ENCODE data around the gene PPP4R4. TPM values are rescaled to one million over a fixed set of nuclear protein-coding genes. Genes with fewer than 3 reads are reported as not detected.

PPP4R4 gene
- total RNA-seq, 1 donor from 2014 or later, result 0.18 TPM

GRCh38 chr14:94129758-94130414 is 44.2 kb upstream of the PPP4R4 start:
- DNase-seq (ENCODE audit: low spot score), result no peak
- Mint-ChIP-seq H3K27me3 (ENCODE audit: unreplicated experiment) (peaks cover 3% of the 10 kb centered on the region), H3K36me3 (ENCODE audit: low read depth, unreplicated experiment) (no peaks in the 10 kb centered on the region), H3K9me3 (ENCODE audit: unreplicated experiment) (no peaks in the 10 kb centered on the region), H3K27ac (ENCODE audit: unreplicated experiment) (peak overlapping the region; percentile 46), H3K4me1 (ENCODE audit: unreplicated experiment) (peaks cover 8% of the 10 kb centered on the region), H3K4me3 (ENCODE audit: unreplicated experiment) (peak overlapping the region; percentile 93)
- TF ChIP-seq CTCF (IDR thresholded peaks at IDR 0.05; ENCODE audit: unreplicated experiment), result no peak

GRCh38 chr14:94132285-94132887 is 41.7 kb upstream of the PPP4R4 start:
- H3K9me3 Mint-ChIP-seq (ENCODE audit: unreplicated experiment), result no peaks in the 10 kb centered on the region
- no peak overlapping the region for H3K4me3 Mint-ChIP-seq (ENCODE audit: unreplicated experiment)
- peak; percentile 97 for TF ChIP-seq CTCF (IDR thresholded peaks at IDR 0.05; ENCODE audit: unreplicated experiment)

GRCh38 chr14:94135476-94135875 is 38.6 kb upstream of the PPP4R4 start:
- Mint-ChIP-seq H3K36me3 (ENCODE audit: low read depth, unreplicated experiment) (no peaks in the 10 kb centered on the region), H3K27ac (ENCODE audit: unreplicated experiment) (no peak overlapping the region), H3K4me3 (ENCODE audit: unreplicated experiment) (no peak overlapping the region), H3K9me3 (ENCODE audit: unreplicated experiment) (no peaks in the 10 kb centered on the region), H3K27me3 (ENCODE audit: unreplicated experiment) (no peaks in the 10 kb centered on the region), H3K4me1 (ENCODE audit: unreplicated experiment) (no peaks in the 10 kb centered on the region)
- no peak for DNase-seq (ENCODE audit: low spot score)
- TF ChIP-seq CTCF (IDR thresholded peaks at IDR 0.05; ENCODE audit: unreplicated experiment), result no peak

More at GRCh38 chr14:94132285-94132887, 41.7 kb upstream of the PPP4R4 start:
- peak; percentile 66 for DNase-seq (ENCODE audit: low spot score)
- Mint-ChIP-seq H3K36me3 (ENCODE audit: low read depth, unreplicated experiment) (no peaks in the 10 kb centered on the region), H3K27me3 (ENCODE audit: unreplicated experiment) (peaks cover 1% of the 10 kb centered on the region), H3K27ac (ENCODE audit: unreplicated experiment) (no peak overlapping the region), H3K4me1 (ENCODE audit: unreplicated experiment) (peaks cover 8% of the 10 kb centered on the region)

GRCh38 chr14:94136575-94137331 is 37.4 kb upstream of the PPP4R4 start:
- H3K4me3 Mint-ChIP-seq (ENCODE audit: unreplicated experiment), result no peak overlapping the region
- no peaks in the 10 kb centered on the region for H3K4me1 Mint-ChIP-seq (ENCODE audit: unreplicated experiment)
- peaks cover under 1% of the 10 kb centered on the region for H3K27me3 Mint-ChIP-seq (ENCODE audit: unreplicated experiment)
- TF ChIP-seq CTCF (IDR thresholded peaks at IDR 0.05; ENCODE audit: unreplicated experiment), result peak; percentile 96
- peak; percentile 88 for DNase-seq (ENCODE audit: low spot score)
- H3K36me3 Mint-ChIP-seq (ENCODE audit: low read depth, unreplicated experiment), result no peaks in the 10 kb centered on the region
- no peaks in the 10 kb centered on the region for H3K9me3 Mint-ChIP-seq (ENCODE audit: unreplicated experiment)
- H3K27ac Mint-ChIP-seq (ENCODE audit: unreplicated experiment), result no peak overlapping the region
